SJCRH30 (cell line): ENCODE measurements around the gene AMZ1. TPM values are rescaled to one million over a fixed set of nuclear protein-coding genes. Genes with fewer than 3 reads are reported as not detected.
"Not testable (repeated sequence)": the region's sequence is repeated elsewhere in the genome, so short reads cannot be mapped to it uniquely, and the experiment has no call there.

Source experiments
- DNase-seq, 2 experiments: peaks; one replicate each; pipeline ENCODE4 v3.0.0-alpha.2; 2015 to 2020
- H3K27ac ChIP-seq: fragments of 250-450 bp; sonication (Bioruptor Pico); 2 replicates; pipeline ENCODE4 v1.5.1; 2020; ENCODE audit warnings: mild to moderate bottlenecking, moderate library complexity
- H3K27me3 ChIP-seq: fragments of 250-450 bp; sonication (Bioruptor Pico); 2 replicates; pipeline ENCODE4 v1.5.1; 2020; ENCODE audit warnings: mild to moderate bottlenecking, moderate library complexity
- H3K36me3 ChIP-seq: fragments of 250-450 bp; sonication (Bioruptor Pico); 2 replicates; pipeline ENCODE4 v1.5.1; 2020; ENCODE audit warnings: mild to moderate bottlenecking, moderate library complexity
- H3K4me1 ChIP-seq: fragments of 250-450 bp; sonication (Bioruptor Pico); 2 replicates; pipeline ENCODE4 v1.5.1; 2020; ENCODE audit warnings: mild to moderate bottlenecking, moderate library complexity
- H3K4me3 ChIP-seq: fragments of 250-450 bp; sonication (Bioruptor Pico); 2 replicates; pipeline ENCODE4 v1.5.1; 2020; ENCODE audit warnings: mild to moderate bottlenecking, moderate library complexity
- H3K9me3 ChIP-seq: fragments of 250-450 bp; sonication (Bioruptor Pico); replicated peaks from 2 replicates; pipeline ENCODE4 v1.5.1; 2020; ENCODE audit warnings: mild to moderate bottlenecking, moderate library complexity
- total RNA-seq: library from RNA; depleted of rRNA; stranded (reverse); fragments of >200 nt; shearing (Covaris generic); gene quantifications from 2 replicates; pipeline ENCODE4 v1.2.3, GENCODE V29; 2014

The AMZ1 gene
- total RNA-seq, 1 experiment from 2014 or later, result 0.02 TPM

GRCh38 chr7:2735744-2736143 is 47.7 kb downstream of the AMZ1 start:
- no peaks in the 10 kb centered on the region for H3K27me3 ChIP-seq
- no peak overlapping the region for H3K4me3 ChIP-seq
- H3K27ac ChIP-seq, result no peak overlapping the region
- DNase-seq, result no peak
- no peaks in the 10 kb centered on the region for H3K9me3 ChIP-seq
- H3K36me3 ChIP-seq, result peaks cover 4% of the 10 kb centered on the region
- H3K4me1 ChIP-seq, result no peaks in the 10 kb centered on the region

- no peak for DNase-seq
Observed at GRCh38 chr7:2736411-2736914, 48.5 kb downstream of the AMZ1 start.

GRCh38 chr7:2737005-2737743 is 49.2 kb downstream of the AMZ1 start:
- not testable (repeated sequence) for H3K4me1 ChIP-seq, H3K4me3 ChIP-seq, H3K27me3 ChIP-seq, H3K9me3 ChIP-seq, DNase-seq, H3K36me3 ChIP-seq, H3K27ac ChIP-seq

More at GRCh38 chr7:2736411-2736914, 48.5 kb downstream of the AMZ1 start:
- no peaks in the 10 kb centered on the region for H3K27me3 ChIP-seq
- H3K36me3 ChIP-seq, result no peaks in the 10 kb centered on the region; the same call in 1 of the 2 replicates
- no peak overlapping the region for H3K27ac ChIP-seq
- no peaks in the 10 kb centered on the region for H3K4me1 ChIP-seq
- H3K4me3 ChIP-seq, result no peak overlapping the region
- no peaks in the 10 kb centered on the region for H3K9me3 ChIP-seq

GRCh38 chr7:2737771-2738540 is 50.0 kb downstream of the AMZ1 start:
- DNase-seq, result no peak
- no peaks in the 10 kb centered on the region for H3K4me1 ChIP-seq
- no peaks in the 10 kb centered on the region for H3K36me3 ChIP-seq
- H3K27ac ChIP-seq, result no peak overlapping the region
- no peaks in the 10 kb centered on the region for H3K9me3 ChIP-seq
- no peak overlapping the region for H3K4me3 ChIP-seq
- no peaks in the 10 kb centered on the region for H3K27me3 ChIP-seq

GRCh38 chr7:2738766-2739549 is 51.0 kb downstream of the AMZ1 start:
- Histone ChIP-seq H3K4me1 (no peaks in the 10 kb centered on the region), H3K27ac (no peak overlapping the region), H3K9me3 (no peaks in the 10 kb centered on the region), H3K4me3 (no peak overlapping the region), H3K27me3 (no peaks in the 10 kb centered on the region), H3K36me3 (no peaks in the 10 kb centered on the region)
- DNase-seq, result no peak

GRCh38 chr7:2743523-2744185 is 55.7 kb downstream of the AMZ1 start:
- DNase-seq, H3K4me1 ChIP-seq, H3K4me3 ChIP-seq, H3K27me3 ChIP-seq, H3K36me3 ChIP-seq, H3K27ac ChIP-seq: not testable (repeated sequence)
- H3K9me3 ChIP-seq, result peaks cover 29% of the 10 kb centered on the region

- not testable (repeated sequence) for H3K4me3 ChIP-seq, H3K27ac ChIP-seq, DNase-seq, H3K27me3 ChIP-seq, H3K36me3 ChIP-seq, H3K4me1 ChIP-seq
- peaks cover 31% of the 10 kb centered on the region for H3K9me3 ChIP-seq
Observed at GRCh38 chr7:2748684-2749083, 60.7 kb downstream of the AMZ1 start.

- Histone ChIP-seq H3K36me3 (no peaks in the 10 kb centered on the region), H3K27ac (no peak overlapping the region), H3K4me1 (no peaks in the 10 kb centered on the region), H3K27me3 (no peaks in the 10 kb centered on the region), H3K4me3 (no peak overlapping the region), H3K9me3 (peaks cover 27% of the 10 kb centered on the region)
- DNase-seq, result no peak
Observed at GRCh38 chr7:2750004-2750407, 62.0 kb downstream of the AMZ1 start.

- Histone ChIP-seq H3K4me1 (no peaks in the 10 kb centered on the region), H3K27ac (no peak overlapping the region), H3K36me3 (no peaks in the 10 kb centered on the region), H3K9me3 (peaks cover 21% of the 10 kb centered on the region), H3K4me3 (no peak overlapping the region), H3K27me3 (no peaks in the 10 kb centered on the region)
- no peak for DNase-seq
Observed at GRCh38 chr7:2751086-2751485, 63.1 kb downstream of the AMZ1 start.

GRCh38 chr7:2753148-2753547 is 65.1 kb downstream of the AMZ1 start:
- Histone ChIP-seq H3K9me3 (peaks cover 4% of the 10 kb centered on the region; the same call in 1 of the 2 replicates), H3K4me3 (no peak overlapping the region), H3K27me3 (no peaks in the 10 kb centered on the region), H3K36me3 (no peaks in the 10 kb centered on the region), H3K27ac (no peak overlapping the region), H3K4me1 (peaks cover 8% of the 10 kb centered on the region)
- DNase-seq, result no peak

GRCh38 chr7:2754086-2754485 is 66.1 kb downstream of the AMZ1 start:
- Histone ChIP-seq H3K27me3 (no peaks in the 10 kb centered on the region), H3K27ac (no peak overlapping the region), H3K36me3 (no peaks in the 10 kb centered on the region), H3K9me3 (no peaks in the 10 kb centered on the region), H3K4me3 (no peak overlapping the region), H3K4me1 (peaks cover 15% of the 10 kb centered on the region)
- no peak for DNase-seq

- no peak overlapping the region for H3K4me3 ChIP-seq
- no peak for DNase-seq
- H3K27ac ChIP-seq, result no peak overlapping the region
- no peaks in the 10 kb centered on the region for H3K36me3 ChIP-seq
- no peaks in the 10 kb centered on the region for H3K27me3 ChIP-seq
- H3K4me1 ChIP-seq, result peaks cover 21% of the 10 kb centered on the region
- H3K9me3 ChIP-seq, result no peaks in the 10 kb centered on the region
Observed at GRCh38 chr7:2754912-2755311, 66.9 kb downstream of the AMZ1 start.

GRCh38 chr7:2755531-2755930 is 67.5 kb downstream of the AMZ1 start:
- Histone ChIP-seq H3K4me3 (no peak overlapping the region), H3K4me1 (peaks cover 27% of the 10 kb centered on the region), H3K36me3 (no peaks in the 10 kb centered on the region), H3K27me3 (no peaks in the 10 kb centered on the region), H3K9me3 (no peaks in the 10 kb centered on the region), H3K27ac (no peak overlapping the region)
- no peak for DNase-seq

- Histone ChIP-seq H3K4me1 (peaks cover 33% of the 10 kb centered on the region), H3K36me3 (no peaks in the 10 kb centered on the region), H3K4me3 (peak overlapping the region; percentile 37), H3K9me3 (no peaks in the 10 kb centered on the region), H3K27me3 (no peaks in the 10 kb centered on the region), H3K27ac (peak overlapping the region; percentile 88)
- DNase-seq, result peak in 1 of 2 experiments; percentile 42
Observed at GRCh38 chr7:2757361-2757903, 69.4 kb downstream of the AMZ1 start.
